Esophagus squamous epithelium (tissue), 5 donors: Measurements from ENCODE around the gene VARS2. TPM values are rescaled to one million over a fixed set of nuclear protein-coding genes. Genes with fewer than 3 reads are reported as not detected.
A peak's percentile ranks its signal among the peaks of the same experiment; 100 is the strongest.

Experiments
- DNase-seq: peaks from one replicate; lab custom pipeline; 2025; lab: John Stamatoyannopoulos, UW
- H3K27ac ChIP-seq, 4 donors: fragments of 200-600 bp; sonication (generic); one replicate each; pipeline ENCODE4 v1.5.1; 2016 to 2019; ENCODE audit warnings: mild to moderate bottlenecking in 1 of 4
- H3K27me3 ChIP-seq, 4 donors: fragments of 200-600 bp; sonication (generic); 1 replicate in 3 of 4; 2 replicates in 1 of 4; pipeline versions ENCODE4 v1.5.1 to v1.6.0; 2017 to 2021; ENCODE audit warnings: antibody characterized with exemption in 1 of 4
- H3K36me3 ChIP-seq, 3 donors: fragments of 200-600 bp; sonication (generic); one replicate each; pipeline ENCODE4 v1.5.1; 2016 to 2019
- H3K4me1 ChIP-seq, 3 donors: fragments of 200-600 bp; sonication (generic); one replicate each; pipeline ENCODE4 v1.5.1; 2017 to 2019
- H3K4me3 ChIP-seq, 4 donors: fragments of 200-600 bp; sonication (generic); 1 replicate in 3 of 4; 2 replicates in 1 of 4; pipeline ENCODE4 v1.5.1; 2016 to 2019; ENCODE audit warnings: mild to moderate bottlenecking in 2 of 4, moderate library complexity in 1 of 4
- H3K9me3 ChIP-seq, 3 donors: fragments of 200-600 bp; sonication (generic); one replicate each; pipeline ENCODE4 v1.5.1; 2016 to 2019
- POLR2A ChIP-seq, 4 donors: fragments of 450-650 bp; IDR thresholded peaks; one replicate each; pipeline ENCODE4 v1.6.1; 2017; ENCODE audit warnings: antibody characterized with exemption in 4 of 4, mild to moderate bottlenecking in 4 of 4, moderate library complexity in 3 of 4
- WGBS, 2 donors: methylation state at CpG; one replicate each; pipeline ENCODE4 v1.1.5; 2018; 5-methylcytosine and 5-hydroxymethylcytosine counted together
- intact Hi-C: fragments of 100-400 bp; cut with DNase I; formaldehyde crosslinking; loops from one replicate; pipeline ENCODE4 v1.15.0; 2022
- total RNA-seq, 4 donors: library from RNA; depleted of rRNA; stranded (reverse); fragments of >200 nt; gene quantifications; one replicate each; pipeline ENCODE4 v1.1.0, GENCODE V29; 2016
- TF ChIP-seq, protein P1 (sequence below), 6 experiments: fragments of 450-650 bp in 4 of 6; fragments of 200-600 bp in 2 of 6; sonication (generic) in 2 of 6; IDR thresholded peaks; one replicate each; pipeline ENCODE4 v1.5.1; 2016 to 2019; ENCODE audit warnings: antibody characterized with exemption in 6 of 6, mild to moderate bottlenecking in 4 of 6, moderate library complexity in 4 of 6
- donor health status: DM: yes; HTN: yes; CAD: no.

VARS2 gene
- total RNA-seq, 4 donors from 2014 or later: 23.5 to 61.9 (median 33.0) TPM

DNA sequence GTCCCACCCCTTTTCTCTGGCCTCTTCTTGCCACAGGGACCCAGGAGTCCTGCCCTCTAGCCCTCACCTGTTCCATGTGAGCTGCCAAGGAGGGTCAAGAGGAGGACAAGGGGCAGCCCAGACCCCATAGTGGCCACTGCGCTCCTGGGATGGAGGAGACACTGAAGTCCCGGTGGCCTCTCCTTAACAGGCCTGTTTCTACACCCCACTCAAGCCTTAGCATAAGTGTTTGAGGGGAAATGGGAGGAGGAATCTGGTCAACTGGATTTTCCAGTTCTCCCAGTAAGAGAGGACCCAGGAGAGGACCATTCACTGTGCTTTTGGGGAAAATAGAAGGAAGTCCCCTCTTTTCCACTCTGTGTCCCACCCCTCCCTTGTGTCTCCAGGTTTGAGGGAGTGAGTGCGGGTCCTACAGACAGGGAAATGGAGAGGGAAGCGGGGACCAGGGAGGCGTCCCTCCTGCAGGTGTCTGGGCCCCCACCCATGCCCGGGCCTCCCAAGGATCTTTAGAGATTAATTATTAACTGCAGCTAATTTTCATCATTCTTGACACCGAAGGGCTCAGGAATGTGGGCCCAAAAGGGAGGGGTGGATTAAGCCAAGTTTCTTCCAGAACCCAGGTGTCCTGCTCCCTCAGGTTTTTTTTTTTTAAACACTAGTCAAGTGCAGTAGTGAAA lies 18.1 kb downstream of the VARS2 start, which contains the start of gene SFTA2:
Gene SFTA2 (minus strand): TSS at position 202 of the 677 bp plus-strand sequence. CDS start 74 bp downstream, at position 128.
- WGBS, 2 donors: 56 to 75% methylated on average over 5 to 6 of the region's 7 CpGs
- H3K4me1 ChIP-seq: peaks cover 0 to 43% (median 4%) of the 10 kb centered on the region in 3 donors
- TF ChIP-seq, protein P1, sequence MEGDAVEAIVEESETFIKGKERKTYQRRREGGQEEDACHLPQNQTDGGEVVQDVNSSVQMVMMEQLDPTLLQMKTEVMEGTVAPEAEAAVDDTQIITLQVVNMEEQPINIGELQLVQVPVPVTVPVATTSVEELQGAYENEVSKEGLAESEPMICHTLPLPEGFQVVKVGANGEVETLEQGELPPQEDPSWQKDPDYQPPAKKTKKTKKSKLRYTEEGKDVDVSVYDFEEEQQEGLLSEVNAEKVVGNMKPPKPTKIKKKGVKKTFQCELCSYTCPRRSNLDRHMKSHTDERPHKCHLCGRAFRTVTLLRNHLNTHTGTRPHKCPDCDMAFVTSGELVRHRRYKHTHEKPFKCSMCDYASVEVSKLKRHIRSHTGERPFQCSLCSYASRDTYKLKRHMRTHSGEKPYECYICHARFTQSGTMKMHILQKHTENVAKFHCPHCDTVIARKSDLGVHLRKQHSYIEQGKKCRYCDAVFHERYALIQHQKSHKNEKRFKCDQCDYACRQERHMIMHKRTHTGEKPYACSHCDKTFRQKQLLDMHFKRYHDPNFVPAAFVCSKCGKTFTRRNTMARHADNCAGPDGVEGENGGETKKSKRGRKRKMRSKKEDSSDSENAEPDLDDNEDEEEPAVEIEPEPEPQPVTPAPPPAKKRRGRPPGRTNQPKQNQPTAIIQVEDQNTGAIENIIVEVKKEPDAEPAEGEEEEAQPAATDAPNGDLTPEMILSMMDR (IDR thresholded peaks at IDR 0.05): no peak
- no peak for TF ChIP-seq POLR2A (IDR thresholded peaks at IDR 0.05)
- intact Hi-C loops: no loop called here
- H3K27ac ChIP-seq: peak within 1 kb of the TSS in 3 of 4 donors; percentile 56 to 67 (median 66)
- H3K36me3 ChIP-seq: no peaks in the 10 kb centered on the region
- H3K9me3 ChIP-seq: peaks cover 0 to 6% (median 0%) of the 10 kb centered on the region in 3 donors
- DNase-seq: no peak
- peak within 1 kb of the TSS in 1 of 4 donors; percentile 18 for H3K4me3 ChIP-seq
- H3K27me3 ChIP-seq: no peaks in the 10 kb centered on the region

DNA sequence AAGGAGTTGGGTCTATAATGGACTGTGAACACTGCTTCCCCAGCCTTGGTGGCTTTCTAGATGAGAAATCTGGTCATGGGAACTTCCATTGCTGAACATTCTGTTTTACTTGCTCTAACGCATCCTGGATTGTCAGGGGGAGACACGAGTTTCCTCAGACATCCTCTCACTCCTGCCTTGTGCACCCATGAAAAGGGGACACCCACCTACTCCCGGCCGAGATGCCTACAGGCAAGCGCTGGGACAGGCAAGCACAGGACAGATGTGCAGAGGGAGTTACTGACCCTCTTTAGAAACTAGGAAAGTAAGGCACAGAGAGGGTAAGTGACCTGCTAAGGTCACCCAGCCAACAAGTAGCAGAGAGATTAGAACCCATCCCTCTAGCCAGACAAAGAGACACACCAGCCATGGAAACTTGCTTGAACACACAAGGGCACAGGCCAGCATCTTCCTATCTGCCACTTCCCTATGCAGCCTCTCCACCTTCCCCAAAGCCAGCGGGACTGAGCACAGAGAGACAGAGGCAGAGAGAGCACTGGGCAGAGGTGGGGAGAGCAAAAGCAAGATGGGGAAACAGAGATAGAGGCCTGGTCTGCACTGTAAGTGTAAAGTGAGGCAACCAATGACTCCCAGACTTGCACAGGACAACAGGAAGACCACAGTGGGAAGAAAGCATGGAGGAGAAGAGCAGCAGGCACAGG lies 18.8 kb downstream of the VARS2 start:
- Histone ChIP-seq H3K36me3 (no peaks in the 10 kb centered on the region), H3K4me1 (peaks cover 0 to 50% (median 6%) of the 10 kb centered on the region in 3 donors), H3K9me3 (peaks cover 0 to 6% (median 0%) of the 10 kb centered on the region in 3 donors), H3K27me3 (peaks cover 0 to 1% (median 0%) of the 10 kb centered on the region in 4 donors), H3K4me3 (no peak overlapping the region), H3K27ac (peak overlapping the region in 2 of 4 donors; percentile 56 to 66)
- WGBS, 2 donors: 64 to 74% methylated on average over 3 to 6 of the region's 6 CpGs
- no peak for DNase-seq
- intact Hi-C loops: no loop called here
- TF ChIP-seq, protein P1 (IDR thresholded peaks at IDR 0.05): no peak
- TF ChIP-seq POLR2A (IDR thresholded peaks at IDR 0.05): no peak

DNA sequence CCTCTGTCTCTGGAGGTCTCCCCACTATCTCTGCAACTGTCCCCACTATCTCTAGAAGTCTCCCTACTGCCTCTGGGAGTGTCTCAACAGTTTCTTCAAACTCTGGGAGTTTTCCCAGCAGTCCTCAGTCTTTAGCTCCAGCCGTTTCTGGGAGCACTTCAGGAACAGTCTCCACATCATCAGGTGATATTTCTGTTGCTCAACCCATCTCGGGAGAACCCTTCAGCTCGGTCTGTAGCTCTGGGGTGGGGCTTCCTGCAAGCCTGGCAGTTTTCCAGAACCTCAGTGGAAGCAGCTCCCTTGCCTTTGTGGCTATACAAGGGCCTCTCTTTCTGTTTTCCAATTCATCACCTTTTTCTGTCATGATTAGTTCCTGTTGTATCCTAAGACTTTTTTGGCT lies 21.0 kb downstream of the VARS2 start:
- H3K36me3 ChIP-seq: no peaks in the 10 kb centered on the region
- H3K27me3 ChIP-seq: peaks cover 0 to 6% (median 0%) of the 10 kb centered on the region in 4 donors
- intact Hi-C loops: no loop called here
- TF ChIP-seq, protein P1 (IDR thresholded peaks at IDR 0.05): no peak
- TF ChIP-seq POLR2A (IDR thresholded peaks at IDR 0.05): no peak
- H3K4me1 ChIP-seq: peaks cover 17 to 72% (median 26%) of the 10 kb centered on the region in 3 donors
- no peaks in the 10 kb centered on the region for H3K9me3 ChIP-seq
- 20 to 24% methylated on average over 3 of the region's 3 CpGs for WGBS, 2 donors
- DNase-seq: no peak
- H3K4me3 ChIP-seq: no peak overlapping the region
- H3K27ac ChIP-seq: peak overlapping the region in 1 of 4 donors; percentile 39

DNA sequence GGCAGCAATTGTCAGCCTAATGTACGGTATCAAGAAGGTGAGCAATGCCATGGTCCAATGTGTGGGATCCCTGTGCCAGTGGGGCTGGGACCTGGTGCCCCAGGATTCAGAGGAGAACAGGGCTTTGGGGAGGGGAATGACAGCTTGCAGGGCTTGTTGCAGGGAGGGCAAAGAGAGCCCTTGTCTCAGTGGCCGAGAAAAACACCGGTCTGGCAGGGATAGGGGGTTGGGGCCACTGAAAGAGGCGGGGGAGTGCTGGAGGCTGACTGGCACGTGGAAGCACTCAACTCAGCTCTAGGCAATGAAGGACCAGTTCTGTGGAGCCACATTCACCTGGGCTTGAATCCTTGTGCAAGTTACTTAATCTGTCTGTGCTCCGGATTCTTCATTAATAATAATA lies 23.2 kb downstream of the VARS2 start:
- Histone ChIP-seq H3K4me3 (no peak overlapping the region), H3K27me3 (peaks cover 0 to 21% (median 0%) of the 10 kb centered on the region in 4 donors), H3K27ac (peak overlapping the region in 2 of 4 donors; percentile 87 to 88), H3K36me3 (no peaks in the 10 kb centered on the region), H3K9me3 (no peaks in the 10 kb centered on the region), H3K4me1 (peaks cover 23 to 86% (median 27%) of the 10 kb centered on the region in 3 donors)
- WGBS, 2 donors: 75 to 78% methylated on average over 5 to 6 of the region's 6 CpGs
- intact Hi-C loops: no loop called here
- TF ChIP-seq POLR2A (IDR thresholded peaks at IDR 0.05): no peak
- TF ChIP-seq, protein P1 (IDR thresholded peaks at IDR 0.05): no peak
- DNase-seq: no peak

- WGBS, 2 donors: 28% methylated on average over 4 of the region's 4 CpGs
- no peaks in the 10 kb centered on the region for H3K36me3 ChIP-seq
- intact Hi-C loops: no loop called here
- peaks cover 0 to 35% (median 0%) of the 10 kb centered on the region in 4 donors for H3K27me3 ChIP-seq
- TF ChIP-seq, protein P1 (IDR thresholded peaks at IDR 0.05): no peak
- no peak for TF ChIP-seq POLR2A (IDR thresholded peaks at IDR 0.05)
- H3K4me3 ChIP-seq: no peak overlapping the region
- H3K4me1 ChIP-seq: peaks cover 27 to 87% (median 32%) of the 10 kb centered on the region in 3 donors
- no peak for DNase-seq
- H3K9me3 ChIP-seq: no peaks in the 10 kb centered on the region
- peak overlapping the region; percentile 58 to 88 (median 84) for H3K27ac ChIP-seq
Measured at GRCh38 chr6:30938730-30939129, 24.7 kb downstream of the VARS2 start.
